GM21367 (cell line): ENCODE results near the gene PPP6C.
"Not testable (repeated sequence)": the region's sequence is repeated elsewhere in the genome, so short reads cannot be mapped to it uniquely, and the experiment has no call there.

Experiments used
- ATAC-seq: cut with Tn5 transposase; IDR thresholded peaks from one replicate; pipeline ENCODE4 v1.9.1; 2021; ENCODE audit not compliant: unreplicated experiment

The PPP6C gene

GRCh38 chr9:125183054-125183453, 6.5 kb downstream of the PPP6C start:
- no peak for ATAC-seq

GRCh38 chr9:125181756-125182155, 7.8 kb downstream of the PPP6C start:
- ATAC-seq, result not testable (repeated sequence)

- ATAC-seq, result no peak
Observed at GRCh38 chr9:125180876-125181275, 8.7 kb downstream of the PPP6C start.

GRCh38 chr9:125179776-125180175, 9.8 kb downstream of the PPP6C start:
- not testable (repeated sequence) for ATAC-seq

GRCh38 chr9:125177888-125178287, 11.7 kb downstream of the PPP6C start:
- no peak for ATAC-seq

- no peak for ATAC-seq
Observed at GRCh38 chr9:125176636-125177035, 13.0 kb downstream of the PPP6C start.

- no peak for ATAC-seq
Observed at GRCh38 chr9:125172031-125172755, 17.4 kb downstream of the PPP6C start.

- no peak for ATAC-seq
Observed at GRCh38 chr9:125169895-125170294, 19.7 kb downstream of the PPP6C start.

- no peak for ATAC-seq
Observed at GRCh38 chr9:125166762-125167161, 22.8 kb downstream of the PPP6C start.

- not testable (repeated sequence) for ATAC-seq
Observed at GRCh38 chr9:125162891-125163290, 26.7 kb downstream of the PPP6C start.

- no peak for ATAC-seq
Observed at GRCh38 chr9:125161284-125161918, 28.2 kb downstream of the PPP6C start.

GRCh38 chr9:125160750-125161149, 28.9 kb downstream of the PPP6C start:
- no peak for ATAC-seq

GRCh38 chr9:125156551-125156950, 33.1 kb downstream of the PPP6C start:
- no peak for ATAC-seq

GRCh38 chr9:125153712-125154367, 35.8 kb downstream of the PPP6C start:
- no peak for ATAC-seq

- no peak for ATAC-seq
Observed at GRCh38 chr9:125151730-125152129, 37.9 kb downstream of the PPP6C start.

GRCh38 chr9:125150349-125151245, 39.0 kb downstream of the PPP6C start:
- no peak for ATAC-seq

GRCh38 chr9:125147401-125147951, 42.1 kb downstream of the PPP6C start:
- ATAC-seq, result no peak

- ATAC-seq, result no peak
Observed at GRCh38 chr9:125146247-125146646, 43.4 kb downstream of the PPP6C start.

GRCh38 chr9:125145425-125145824, 44.2 kb downstream of the PPP6C start:
- ATAC-seq, result no peak

GRCh38 chr9:125143377-125144090, 46.1 kb downstream of the PPP6C start, which contains the start of gene SCAI:
Gene SCAI (minus strand): TSS chr9:125143528. CDS start chr9:125143437, 91 bp downstream.
- ATAC-seq, result peak; percentile 97
